B cell (primary cell): ENCODE measurements around the gene OGDH. TPM values are rescaled to one million over a fixed set of nuclear protein-coding genes. Genes with fewer than 3 reads are reported as not detected.

ENCODE experiments used
- ATAC-seq: fragments of 200-7000 bp; cut with Tn5 transposase; one replicate; pipeline ENCODE4 v1.10.0; 2021; ENCODE audit warnings: low read depth, mild to moderate bottlenecking, moderate number of reproducible peaks, moderate library complexity
- CTCF ChIA-PET: fragments of 350-600 bp; sonication (Branson Sonifier 250); formaldehyde crosslinking; loops from one replicate; lab custom pipeline; 2021; ENCODE audit warnings: antibody characterized with exemption, inconsistent platforms; lab: Charles Lee
- POLR2A ChIA-PET: fragments of 350-600 bp; sonication (Branson Sonifier 250); formaldehyde crosslinking; loops from one replicate; lab custom pipeline; 2021; ENCODE audit warnings: antibody characterized with exemption; lab: Charles Lee
- DNase-seq: peaks from one replicate; pipeline ENCODE4 v3.0.0; 2013
- H2AFZ ChIP-seq: 2 replicates; pipeline ENCODE4 v1.6.1; 2012; ENCODE audit warnings: mild to moderate bottlenecking, low read depth, low read length; ENCODE audit not compliant: insufficient read depth, poor library complexity, severe bottlenecking
- H3K27ac ChIP-seq, 2 donors: 1 replicate in 1 of 2; 2 replicates in 1 of 2; pipeline ENCODE4 v1.5.1; 2012 to 2013; ENCODE audit warnings: low read length in 2 of 2, mild to moderate bottlenecking in 2 of 2, moderate library complexity in 1 of 2
- H3K27me3 ChIP-seq, 4 experiments: fragments of 200-600 bp in 1 of 4; sonication (generic) in 1 of 4; replicated peaks in 1 of 4; 1 replicate in 2 of 4; 2 replicates in 2 of 4; pipeline versions ENCODE4 v1.6.1 to v1.7.0; 2013 to 2016; ENCODE audit warnings: low read length in 3 of 4, mild to moderate bottlenecking in 2 of 4, mixed read lengths in 1 of 4, moderate library complexity in 1 of 4; ENCODE audit not compliant: insufficient read depth in 4 of 4, control insufficient read depth in 3 of 4; ENCODE audit errors: control extremely low read depth in 1 of 4
- H3K36me3 ChIP-seq, 2 experiments: replicated peaks in 1 of 2; 1 replicate in 1 of 2; 2 replicates in 1 of 2; pipeline versions ENCODE4 v1.6.1 to v1.7.1; 2013; ENCODE audit warnings: low read length in 1 of 2; ENCODE audit not compliant: insufficient read depth in 2 of 2, control insufficient read depth in 1 of 2; ENCODE audit errors: control extremely low read depth in 1 of 2, extremely low read depth in 1 of 2
- H3K4me1 ChIP-seq, 2 donors: fragments of 200-600 bp in 1 of 2; sonication (generic) in 1 of 2; 1 replicate in 1 of 2; 2 replicates in 1 of 2; pipeline versions ENCODE4 v1.5.1 to v1.6.1; 2013 to 2017; ENCODE audit warnings: low read length in 2 of 2; ENCODE audit not compliant: control insufficient read depth in 2 of 2, insufficient read depth in 2 of 2
- H3K4me2 ChIP-seq: replicated peaks from 2 replicates; pipeline ENCODE3; 2012; ENCODE audit warnings: mild to moderate bottlenecking, low read depth, low read length; ENCODE audit not compliant: poor library complexity, severe bottlenecking
- H3K4me3 ChIP-seq, 5 experiments: fragments of 200-600 bp in 1 of 5; sonication (generic) in 1 of 5; 1 replicate in 3 of 5; 2 replicates in 2 of 5; pipeline versions ENCODE4 v1.5.1 to v1.7.0; 2011 to 2016; ENCODE audit warnings: low read length in 4 of 5, mild to moderate bottlenecking in 4 of 5, low read depth in 2 of 5, control low read depth in 1 of 5, moderate library complexity in 1 of 5; ENCODE audit not compliant: insufficient read depth in 1 of 5; ENCODE audit errors: control extremely low read depth in 1 of 5, extremely low read depth in 1 of 5
- H3K79me2 ChIP-seq: fragments of 200-600 bp; sonication (generic); one replicate; pipeline ENCODE4 v1.6.0; 2016; ENCODE audit warnings: low read length; ENCODE audit not compliant: control insufficient read depth, insufficient read depth
- H3K9ac ChIP-seq: fragments of 200-600 bp; sonication (generic); 2 replicates; pipeline ENCODE4 v1.6.1; 2017; ENCODE audit warnings: mild to moderate bottlenecking, low read length, moderate library complexity
- H3K9me3 ChIP-seq, 3 donors: one replicate each; pipeline versions ENCODE4 v1.6.1 to v1.7.1; 2013; ENCODE audit warnings: low read length in 2 of 3; ENCODE audit not compliant: control insufficient read depth in 2 of 3, insufficient read depth in 1 of 3; ENCODE audit errors: control extremely low read depth in 1 of 3
- H4K20me1 ChIP-seq: 2 replicates; pipeline ENCODE4 v1.6.0; 2012; ENCODE audit warnings: mild to moderate bottlenecking, low read length; ENCODE audit not compliant: insufficient read depth, control insufficient read depth, poor library complexity, severe bottlenecking
- H3K27ac Mint-ChIP-seq: one replicate; pipeline ENCODE4 v1.8.0; 2021; ENCODE audit warnings: mixed read lengths
- H3K27me3 Mint-ChIP-seq: one replicate; pipeline ENCODE4 v1.8.0; 2021; ENCODE audit warnings: mixed read lengths
- H3K4me1 Mint-ChIP-seq: one replicate; pipeline ENCODE4 v1.8.0; 2021; ENCODE audit warnings: mixed read lengths
- H3K4me3 Mint-ChIP-seq: one replicate; pipeline ENCODE4 v1.8.0; 2021; ENCODE audit warnings: mixed read lengths
- H3K9me3 Mint-ChIP-seq: one replicate; pipeline ENCODE4 v1.8.0; 2022; ENCODE audit warnings: mixed read lengths; ENCODE audit not compliant: insufficient read depth
- EZH2 ChIP-seq: IDR thresholded peaks from 2 replicates; pipeline ENCODE4 v1.6.1; 2012; ENCODE audit warnings: borderline replicate concordance, low read depth, mild to moderate bottlenecking, moderate library complexity, low read length; ENCODE audit not compliant: insufficient read depth, poor library complexity, severe bottlenecking
- WGBS: methylation state at CpG from one replicate; pipeline ENCODE4 v1.1.5; 2013; ENCODE audit warnings: missing lambda C conversion rate; ENCODE audit not compliant: insufficient coverage; 5-methylcytosine and 5-hydroxymethylcytosine counted together
- intact Hi-C: fragments of 100-400 bp; cut with micrococcal nuclease; formaldehyde crosslinking; loops from one replicate; pipeline ENCODE4 v1.10.0; 2022
- polyA plus RNA-seq: library from polyadenylated mRNA; depleted of rRNA; stranded (reverse); fragments of >200 nt; gene quantifications from 2 replicates; pipeline ENCODE4 v1.2.3, GENCODE V29; 2012
- total RNA-seq, 2 donors: library from RNA; stranded (reverse); fragments of 120-200 nt in 1 of 2; gene quantifications; 1 replicate in 1 of 2; 2 replicates in 1 of 2; pipeline versions ENCODE4 v1.2.3 to v1.2.4, GENCODE V29; 2013 to 2022
- TF ChIP-seq, protein P1 (sequence below): fragments of 200-600 bp; IDR thresholded peaks from one replicate; pipeline ENCODE4 v1.8.0; 2022; ENCODE audit warnings: antibody characterized with exemption, mild to moderate bottlenecking

Gene OGDH
- total and polyA plus RNA-seq, 2 donors (not counting 1 experiment from before 2014, with no cell fraction given) = 42.6 to 80.2 TPM

GRCh38 chr7:44622342-44623151 lies 16.1 kb downstream of the OGDH start:
- H3K9ac ChIP-seq = no peak overlapping the region
- ChIA-PET CTCF (no interaction called here), POLR2A (interaction anchor here (0.7 to 1.0 kb wide), 2 partner anchors 16 kb away, joined by 3 read pairs; partner anchors contain the start of gene OGDH)

More at GRCh38 chr7:44622342-44623151, 16.1 kb downstream of the OGDH start:
- Histone ChIP-seq H3K36me3 (peaks cover 11 to 26% of the 10 kb centered on the region in 2 experiments), H3K9me3 (no peaks in the 10 kb centered on the region), H3K27ac (peak overlapping the region; percentile 35 to 42), H3K4me2 (peak overlapping the region; percentile 11), H3K4me1 (peaks cover 17 to 30% of the 10 kb centered on the region in 2 donors), H2AFZ (no peak overlapping the region), H4K20me1 (peaks cover 34% of the 10 kb centered on the region), H3K27me3 (no peaks in the 10 kb centered on the region), H3K79me2 (peaks cover 92% of the 10 kb centered on the region), H3K4me3 (no peak overlapping the region)
- 88% methylated on average over 4 of the region's 5 CpGs for WGBS
- peak; percentile 47 for ATAC-seq
- H3K4me1 Mint-ChIP-seq = peaks cover 50% of the 10 kb centered on the region
- no peaks in the 10 kb centered on the region for H3K27me3 Mint-ChIP-seq
- no peaks in the 10 kb centered on the region for H3K9me3 Mint-ChIP-seq
- peak overlapping the region; percentile 39 for H3K4me3 Mint-ChIP-seq
- intact Hi-C loops = no loop called here
- no peak for DNase-seq
- peak overlapping the region; percentile 80 for H3K27ac Mint-ChIP-seq
- TF ChIP-seq, protein P1, sequence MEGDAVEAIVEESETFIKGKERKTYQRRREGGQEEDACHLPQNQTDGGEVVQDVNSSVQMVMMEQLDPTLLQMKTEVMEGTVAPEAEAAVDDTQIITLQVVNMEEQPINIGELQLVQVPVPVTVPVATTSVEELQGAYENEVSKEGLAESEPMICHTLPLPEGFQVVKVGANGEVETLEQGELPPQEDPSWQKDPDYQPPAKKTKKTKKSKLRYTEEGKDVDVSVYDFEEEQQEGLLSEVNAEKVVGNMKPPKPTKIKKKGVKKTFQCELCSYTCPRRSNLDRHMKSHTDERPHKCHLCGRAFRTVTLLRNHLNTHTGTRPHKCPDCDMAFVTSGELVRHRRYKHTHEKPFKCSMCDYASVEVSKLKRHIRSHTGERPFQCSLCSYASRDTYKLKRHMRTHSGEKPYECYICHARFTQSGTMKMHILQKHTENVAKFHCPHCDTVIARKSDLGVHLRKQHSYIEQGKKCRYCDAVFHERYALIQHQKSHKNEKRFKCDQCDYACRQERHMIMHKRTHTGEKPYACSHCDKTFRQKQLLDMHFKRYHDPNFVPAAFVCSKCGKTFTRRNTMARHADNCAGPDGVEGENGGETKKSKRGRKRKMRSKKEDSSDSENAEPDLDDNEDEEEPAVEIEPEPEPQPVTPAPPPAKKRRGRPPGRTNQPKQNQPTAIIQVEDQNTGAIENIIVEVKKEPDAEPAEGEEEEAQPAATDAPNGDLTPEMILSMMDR = no peak
- TF ChIP-seq EZH2 = no peak
